C1 segment of cervical spinal cord (tissue), 14 donors: ENCODE measurements around the gene PROSER3.

Experiments used
- DNase-seq, 14 donors: peaks; one replicate each; lab custom pipeline; 2025; lab: John Stamatoyannopoulos, UW

PROSER3 gene

DNA sequence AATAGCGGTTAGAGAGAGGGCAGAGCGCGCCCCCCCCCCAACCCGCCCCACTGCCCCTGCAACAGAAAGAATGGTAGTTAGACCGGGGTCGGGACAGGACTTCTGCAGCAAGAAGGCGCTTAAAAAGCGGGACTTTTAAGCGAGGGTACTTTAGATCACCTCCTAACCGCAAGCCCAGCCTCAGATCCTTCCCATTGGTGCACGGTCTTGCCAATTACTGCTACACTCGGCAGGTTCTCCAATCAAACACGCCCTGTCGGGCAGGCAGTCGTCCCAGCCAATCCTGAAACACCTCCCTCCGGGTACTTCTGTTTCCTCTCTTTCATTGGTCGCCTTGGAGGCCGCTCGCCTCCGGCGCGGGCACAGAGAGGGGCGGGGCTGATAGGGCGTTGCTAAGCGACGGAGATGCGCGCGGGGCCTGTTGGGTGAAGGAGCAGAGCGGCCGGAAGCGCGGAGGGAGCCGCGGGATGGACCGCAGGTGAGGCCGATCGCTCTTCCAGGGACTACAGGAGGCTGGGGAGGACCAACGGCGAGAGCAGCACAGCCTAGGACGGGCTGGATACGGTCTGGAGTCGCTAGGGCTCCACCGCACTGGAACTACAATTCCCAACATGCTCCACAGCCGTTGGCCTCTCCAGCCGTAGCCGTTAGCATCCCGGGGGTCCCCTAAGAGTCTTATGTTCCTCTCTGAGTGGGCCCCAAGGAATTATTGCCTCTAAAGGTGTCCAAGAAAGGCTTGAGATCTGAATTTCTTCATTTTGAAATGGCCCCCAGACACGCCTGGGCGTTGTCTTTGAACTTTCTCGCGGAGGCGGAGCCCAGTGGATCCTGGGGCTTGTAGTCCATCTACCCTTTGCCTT, at the start of gene PROSER3:
PROSER3 (plus strand) TSS at position 428 of the 860 bp plus-strand sequence; CDS start at position 468, 40 bp downstream.
- DNase-seq, result peak; percentile 74 to 99 (median 97)

DNA sequence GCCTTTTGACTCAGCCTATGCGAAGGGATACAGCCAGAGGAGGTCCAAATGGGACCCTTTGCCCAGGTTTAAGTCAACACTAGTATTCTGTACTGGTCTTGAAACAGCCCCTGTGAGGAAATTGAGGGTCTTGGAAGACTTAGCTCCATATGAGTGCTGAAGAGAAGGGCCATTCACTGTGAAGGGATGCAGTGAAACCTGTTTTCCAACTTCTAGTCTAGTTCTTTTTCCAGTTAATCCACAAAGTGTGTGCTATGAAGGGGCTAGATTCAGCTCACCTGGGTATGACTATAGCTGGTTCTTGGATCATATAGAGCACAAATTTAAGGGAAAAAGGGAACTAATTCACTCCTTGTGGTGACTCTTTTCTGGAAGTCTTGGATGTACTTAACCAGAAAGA, 49.6 kb upstream of the PROSER3 start:
- no peak for DNase-seq

DNA sequence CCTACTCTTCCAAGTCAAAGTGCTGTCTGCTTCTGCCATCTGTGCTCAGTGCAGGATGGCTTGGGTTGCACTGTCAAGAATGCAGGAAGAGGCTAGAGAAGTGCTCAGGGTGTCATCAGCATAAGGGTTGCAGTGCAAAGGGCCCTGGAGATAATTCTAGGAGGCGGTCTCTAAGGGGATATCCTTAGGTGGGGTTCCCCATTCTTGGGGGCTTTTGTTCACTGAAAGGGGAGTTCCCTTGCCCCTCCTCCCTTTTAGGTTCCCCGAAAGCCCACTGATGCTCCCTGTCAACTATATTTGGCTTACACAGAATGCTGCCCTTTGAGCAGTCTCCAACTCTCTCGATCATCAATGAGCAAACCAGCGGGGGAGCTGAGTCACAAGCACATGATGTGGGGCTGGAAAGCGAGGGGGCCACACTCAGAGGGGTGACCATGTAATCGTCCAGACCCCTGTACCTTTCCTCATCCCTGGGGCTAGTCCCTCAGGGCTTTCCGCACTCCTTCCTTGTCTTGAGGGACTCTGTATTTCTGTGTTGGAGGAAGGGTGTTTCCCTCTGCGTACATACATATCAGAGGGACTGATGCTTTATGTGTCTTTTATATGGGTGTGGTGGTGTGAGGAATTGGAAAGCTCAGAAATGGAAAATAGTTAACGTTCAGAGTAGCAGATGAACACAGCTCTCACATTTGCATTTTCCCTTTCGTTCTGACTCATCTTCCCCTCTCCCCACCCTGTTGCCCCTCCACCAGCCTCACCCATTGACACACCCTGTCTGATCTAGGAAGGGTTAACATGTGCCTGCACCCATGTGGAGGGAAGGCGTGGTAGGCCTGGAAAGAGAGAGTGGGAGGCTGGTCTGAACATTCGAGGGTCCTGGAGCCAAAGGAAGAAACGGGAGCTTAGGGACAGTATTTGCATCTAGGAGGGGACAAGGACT, 46.9 kb upstream of the PROSER3 start:
- no peak for DNase-seq

DNA sequence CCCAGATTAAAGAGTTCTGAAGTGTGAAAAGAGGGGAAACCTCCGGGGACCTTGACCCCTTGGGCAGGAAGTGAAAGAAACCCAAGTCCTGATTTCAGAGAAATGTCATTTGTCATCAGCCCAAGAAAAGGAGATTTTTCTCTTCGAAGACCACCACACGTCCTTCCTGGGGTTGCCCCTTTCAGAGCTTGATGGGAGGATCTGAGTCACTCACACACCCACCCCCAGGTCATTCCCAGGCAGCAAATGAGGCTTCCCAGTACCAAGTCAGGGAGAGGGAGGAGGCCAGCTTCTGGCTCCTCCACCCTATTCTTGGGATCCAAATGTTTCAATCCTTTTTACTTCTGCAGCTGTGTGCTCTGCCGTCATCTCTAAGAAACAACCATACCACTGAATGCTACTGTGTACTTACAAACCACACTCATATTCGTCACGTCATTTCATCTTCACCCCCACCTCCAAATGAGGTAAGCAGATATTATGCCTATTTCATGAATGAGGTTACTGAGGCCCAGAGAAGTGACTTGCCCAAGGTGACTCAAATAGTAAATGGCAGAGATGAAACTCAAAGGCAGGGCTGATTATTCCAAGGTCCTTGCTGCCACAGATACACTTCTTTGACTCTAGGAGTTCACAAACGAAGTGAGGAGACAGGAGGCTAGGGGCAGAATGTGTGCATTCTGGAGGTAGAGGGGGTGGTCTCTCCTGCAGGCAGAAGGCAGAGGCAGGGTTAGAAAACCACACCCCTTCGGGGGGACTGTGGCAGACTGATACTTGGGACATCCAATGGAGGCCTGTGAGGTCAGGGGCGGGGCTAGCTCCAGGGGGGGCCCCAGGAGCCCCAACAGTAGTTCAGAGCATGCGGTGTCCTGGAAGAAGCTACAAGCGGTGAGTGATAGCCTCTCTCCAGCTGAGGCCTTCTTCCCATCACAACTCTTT, 45.1 kb upstream of the PROSER3 start:
- no peak for DNase-seq

DNA sequence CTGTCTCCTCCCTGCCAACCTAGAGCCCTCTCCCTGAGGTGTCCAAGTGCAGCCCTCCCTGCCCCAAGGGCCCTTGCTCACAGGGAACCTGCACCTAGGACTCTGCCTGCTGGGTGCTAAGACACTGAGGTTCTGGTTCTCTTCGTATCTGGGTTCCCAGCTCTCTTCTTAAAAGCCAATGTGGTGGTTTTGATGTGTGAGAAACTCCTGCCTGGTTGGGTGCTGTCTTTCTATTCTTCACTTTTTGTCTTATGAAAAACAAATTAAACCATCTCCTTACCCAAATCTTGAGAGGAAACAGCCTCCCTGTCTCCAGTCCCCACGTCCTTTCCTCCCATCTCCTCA, 44.5 kb upstream of the PROSER3 start:
- no peak for DNase-seq

DNA sequence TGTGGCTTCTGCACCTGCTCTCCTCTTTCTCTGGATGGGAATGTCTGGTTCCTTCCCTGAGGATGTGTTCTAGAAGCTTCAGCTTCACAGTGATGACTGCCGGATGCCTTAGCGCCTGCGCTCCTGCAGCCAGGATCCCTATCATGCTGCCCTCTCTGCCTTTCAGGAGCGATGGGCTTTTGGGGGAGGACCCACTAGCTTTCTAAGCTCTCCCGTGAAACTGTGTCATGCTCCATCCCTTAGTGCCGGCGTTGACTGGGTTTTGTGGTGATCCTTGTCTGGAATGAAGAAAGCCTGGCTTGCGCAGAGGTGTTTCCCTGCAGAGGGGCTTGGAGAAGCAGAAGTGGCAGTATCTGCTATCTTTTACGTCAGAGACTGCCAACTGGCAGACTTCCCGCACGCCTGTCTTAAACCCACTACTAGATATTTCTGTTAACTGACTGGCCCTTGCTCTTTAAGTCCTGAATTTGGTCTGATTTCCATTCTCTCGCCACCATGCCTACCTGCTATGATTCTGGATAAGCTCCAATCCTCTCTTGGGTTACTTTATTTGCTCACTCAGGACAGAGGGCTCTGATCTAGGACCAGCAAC, 44.0 kb upstream of the PROSER3 start:
- peak in 1 of 14 donors; percentile 22 for DNase-seq

DNA sequence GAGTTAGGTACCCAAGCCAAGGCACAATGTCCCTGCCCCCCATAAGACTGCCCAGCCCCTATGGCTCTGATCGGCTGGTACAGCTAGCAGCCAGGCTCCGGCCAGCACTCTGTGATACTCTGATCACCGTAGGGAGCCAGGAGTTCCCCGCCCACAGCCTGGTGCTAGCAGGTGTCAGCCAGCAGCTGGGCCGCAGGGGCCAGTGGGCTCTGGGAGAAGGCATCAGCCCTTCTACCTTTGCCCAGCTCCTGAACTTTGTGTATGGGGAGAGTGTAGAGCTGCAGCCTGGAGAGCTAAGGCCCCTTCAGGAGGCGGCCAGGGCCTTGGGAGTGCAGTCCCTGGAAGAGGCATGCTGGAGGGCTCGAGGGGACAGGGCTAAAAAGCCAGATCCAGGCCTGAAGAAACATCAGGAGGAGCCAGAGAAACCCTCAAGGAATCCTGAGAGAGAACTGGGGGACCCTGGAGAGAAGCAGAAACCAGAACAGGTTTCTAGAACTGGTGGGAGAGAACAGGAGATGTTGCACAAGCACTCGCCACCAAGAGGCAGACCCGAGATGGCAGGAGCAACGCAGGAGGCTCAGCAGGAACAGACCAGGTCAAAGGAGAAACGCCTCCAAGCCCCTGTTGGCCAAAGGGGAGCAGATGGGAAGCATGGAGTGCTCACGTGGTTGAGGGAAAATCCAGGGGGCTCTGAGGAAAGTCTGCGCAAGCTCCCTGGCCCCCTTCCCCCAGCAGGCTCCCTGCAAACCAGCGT, 43.2 kb upstream of the PROSER3 start:
- DNase-seq, result no peak

DNA sequence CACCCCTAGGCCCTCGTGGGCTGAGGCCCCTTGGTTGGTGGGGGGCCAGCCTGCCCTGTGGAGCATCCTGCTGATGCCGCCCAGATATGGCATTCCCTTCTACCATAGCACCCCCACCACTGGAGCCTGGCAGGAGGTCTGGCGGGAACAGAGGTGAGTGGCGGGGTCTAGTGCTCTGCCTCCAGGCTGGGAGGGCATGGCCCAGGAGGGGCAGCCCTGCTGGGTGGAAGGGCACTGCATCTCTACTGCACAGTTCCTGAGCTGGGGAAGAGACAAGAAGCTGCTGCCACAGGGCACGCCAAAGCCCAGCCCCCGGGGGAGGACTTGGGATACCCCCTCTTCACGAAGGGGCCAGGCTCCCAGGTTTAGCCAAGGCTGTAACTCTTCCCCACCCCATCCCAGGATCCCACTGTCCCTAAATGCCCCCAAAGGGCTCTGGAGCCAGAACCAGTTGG, 42.6 kb upstream of the PROSER3 start:
- no peak for DNase-seq

DNA sequence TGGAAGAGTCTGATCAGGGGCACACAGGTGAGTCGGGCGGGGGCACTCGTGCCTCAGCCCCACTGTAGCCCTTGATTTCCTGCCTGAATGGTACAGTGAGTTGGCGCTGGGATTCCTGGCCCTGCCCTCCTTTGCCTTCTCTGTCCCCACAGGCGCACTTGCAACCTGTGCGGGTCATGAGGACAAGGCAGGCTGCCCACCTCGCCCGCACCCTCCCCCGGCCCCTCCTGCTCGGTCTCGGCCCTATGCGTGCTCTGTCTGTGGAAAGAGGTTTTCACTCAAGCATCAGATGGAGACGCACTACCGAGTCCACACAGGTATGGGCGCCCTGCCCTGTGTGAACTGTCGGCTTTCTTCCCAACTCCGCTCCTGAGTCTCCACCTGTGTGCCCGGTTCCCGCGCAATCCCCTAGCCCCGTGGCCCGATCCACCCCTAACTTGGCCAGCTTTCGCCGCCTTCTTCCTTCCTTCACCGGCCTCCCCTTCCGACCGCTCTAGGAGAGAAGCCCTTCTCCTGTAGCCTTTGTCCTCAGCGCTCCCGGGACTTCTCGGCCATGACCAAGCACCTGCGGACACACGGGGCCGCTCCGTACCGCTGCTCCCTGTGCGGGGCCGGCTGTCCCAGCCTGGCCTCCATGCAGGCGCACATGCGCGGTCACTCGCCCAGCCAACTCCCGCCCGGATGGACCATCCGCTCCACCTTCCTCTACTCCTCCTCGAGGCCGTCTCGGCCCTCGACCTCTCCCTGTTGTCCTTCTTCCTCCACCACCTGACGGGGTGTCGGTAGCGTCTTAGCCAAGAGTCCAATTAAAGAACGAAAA, 41.8 kb upstream of the PROSER3 start:
- DNase-seq, result peak in 11 of 14 donors; percentile 23 to 87 (median 76)

DNA sequence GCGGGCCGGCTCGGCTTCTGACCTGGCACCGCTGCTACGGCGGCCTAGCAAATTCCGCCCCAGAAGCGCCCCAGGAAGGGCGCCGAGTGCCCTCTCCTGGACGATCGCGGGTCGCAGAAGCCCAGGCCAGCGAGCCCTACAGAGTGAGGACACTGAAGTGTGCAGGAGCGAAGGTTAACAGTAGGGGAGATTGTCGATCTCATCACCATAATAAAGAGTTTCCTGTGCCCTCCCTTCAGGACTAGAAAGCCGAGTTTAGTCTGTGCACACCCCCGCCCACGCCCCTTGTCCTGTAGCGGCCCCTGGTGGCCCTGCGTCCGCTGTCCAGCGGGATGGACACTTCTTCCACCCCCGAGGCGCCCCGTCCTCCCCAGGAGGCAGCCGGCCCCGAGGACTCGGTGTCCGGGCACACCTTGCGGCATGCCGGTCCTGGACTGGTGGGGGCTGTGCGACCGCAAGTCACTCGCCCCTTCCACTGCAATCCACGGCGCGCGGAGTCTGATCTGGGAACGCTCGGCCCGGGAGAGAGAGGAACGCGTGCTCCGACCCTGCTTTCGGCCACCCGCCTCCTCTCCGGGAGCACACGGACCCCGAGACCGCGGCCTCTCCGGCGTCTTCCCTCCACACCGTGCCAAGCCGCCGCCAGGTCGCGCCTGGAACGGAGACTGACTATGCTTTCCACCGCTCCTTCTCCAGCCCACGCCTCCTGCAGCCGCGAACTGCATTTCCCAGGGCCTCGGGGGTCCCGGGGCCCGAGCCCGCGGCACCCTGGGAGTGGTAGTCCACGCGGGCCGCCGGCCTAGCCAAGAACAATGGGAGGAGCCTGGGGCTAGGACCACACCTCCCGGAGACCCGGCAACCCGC, 40.9 kb upstream of the PROSER3 start:
- peak; percentile 32 to 96 (median 87) for DNase-seq

DNA sequence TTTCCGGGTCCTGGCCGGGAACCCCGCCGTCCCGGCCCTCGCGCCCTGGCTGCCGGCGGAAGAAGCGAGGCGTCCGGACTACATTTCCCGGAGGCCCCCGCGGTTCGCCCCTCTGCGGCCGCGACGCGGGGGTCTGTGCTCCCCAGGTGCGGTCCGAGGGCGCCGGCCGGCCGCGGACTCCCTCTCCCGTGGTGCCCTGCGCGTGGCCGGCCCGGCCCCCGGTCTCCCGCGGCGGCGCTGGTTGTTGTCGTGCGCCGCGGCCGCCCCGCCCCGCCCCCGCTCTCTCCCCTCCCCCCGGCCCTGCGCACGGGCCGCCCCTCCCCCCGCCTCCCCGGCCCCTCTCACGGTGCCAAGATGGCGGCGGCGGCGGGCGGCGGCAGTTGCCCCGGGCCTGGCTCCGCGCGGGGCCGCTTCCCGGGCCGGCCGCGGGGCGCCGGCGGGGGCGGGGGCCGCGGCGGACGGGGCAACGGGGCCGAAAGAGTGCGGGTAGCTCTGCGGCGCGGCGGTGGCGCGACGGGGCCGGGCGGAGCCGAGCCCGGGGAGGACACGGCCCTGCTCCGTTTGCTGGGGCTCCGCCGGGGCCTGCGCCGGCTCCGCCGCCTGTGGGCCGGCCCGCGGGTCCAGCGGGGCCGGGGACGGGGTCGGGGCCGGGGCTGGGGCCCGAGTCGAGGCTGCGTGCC, 40.2 kb upstream of the PROSER3 start, which contains the start of gene KMT2B:
KMT2B (plus strand) TSS at position 339 of the 680 bp plus-strand sequence; CDS start at position 355, 16 bp downstream.
- peak in 11 of 14 donors; percentile 33 to 97 (median 91) for DNase-seq

DNA sequence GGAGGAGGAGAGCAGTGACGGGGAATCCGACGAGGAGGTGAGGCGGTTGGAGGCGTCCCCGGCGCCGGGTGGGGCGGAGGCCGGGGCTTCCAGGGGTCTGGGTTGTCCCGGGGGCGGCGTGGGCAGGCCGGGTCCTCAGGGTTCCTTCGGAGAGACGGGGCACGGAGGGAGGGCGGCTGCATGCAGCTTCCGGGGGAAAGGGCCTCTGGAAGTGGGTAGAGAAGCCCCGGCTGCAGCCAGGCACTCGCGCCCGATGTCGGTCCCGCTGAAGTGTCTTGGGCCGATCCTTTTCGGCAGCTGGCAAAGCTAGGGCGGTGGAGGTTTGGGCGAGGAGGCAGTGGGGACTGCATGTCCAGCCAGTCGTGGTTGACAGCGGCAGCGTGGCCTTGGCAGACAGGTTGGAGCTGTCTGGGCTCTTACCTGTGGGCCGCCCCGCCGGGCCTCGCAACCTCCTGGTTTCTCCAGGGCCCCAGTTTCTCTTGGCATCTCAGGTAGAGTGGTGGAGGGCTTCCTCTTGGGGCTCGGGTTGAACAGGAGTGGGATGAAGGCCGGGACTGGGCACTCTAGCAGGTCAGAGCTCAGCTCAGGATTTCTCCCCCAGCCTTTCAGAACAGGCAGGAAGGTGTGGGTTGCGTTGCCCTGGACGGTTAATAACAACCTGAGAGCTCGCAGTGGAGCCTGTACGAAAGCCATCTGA, 39.5 kb upstream of the PROSER3 start:
- DNase-seq, result peak in 9 of 14 donors; percentile 3 to 67 (median 30)

DNA sequence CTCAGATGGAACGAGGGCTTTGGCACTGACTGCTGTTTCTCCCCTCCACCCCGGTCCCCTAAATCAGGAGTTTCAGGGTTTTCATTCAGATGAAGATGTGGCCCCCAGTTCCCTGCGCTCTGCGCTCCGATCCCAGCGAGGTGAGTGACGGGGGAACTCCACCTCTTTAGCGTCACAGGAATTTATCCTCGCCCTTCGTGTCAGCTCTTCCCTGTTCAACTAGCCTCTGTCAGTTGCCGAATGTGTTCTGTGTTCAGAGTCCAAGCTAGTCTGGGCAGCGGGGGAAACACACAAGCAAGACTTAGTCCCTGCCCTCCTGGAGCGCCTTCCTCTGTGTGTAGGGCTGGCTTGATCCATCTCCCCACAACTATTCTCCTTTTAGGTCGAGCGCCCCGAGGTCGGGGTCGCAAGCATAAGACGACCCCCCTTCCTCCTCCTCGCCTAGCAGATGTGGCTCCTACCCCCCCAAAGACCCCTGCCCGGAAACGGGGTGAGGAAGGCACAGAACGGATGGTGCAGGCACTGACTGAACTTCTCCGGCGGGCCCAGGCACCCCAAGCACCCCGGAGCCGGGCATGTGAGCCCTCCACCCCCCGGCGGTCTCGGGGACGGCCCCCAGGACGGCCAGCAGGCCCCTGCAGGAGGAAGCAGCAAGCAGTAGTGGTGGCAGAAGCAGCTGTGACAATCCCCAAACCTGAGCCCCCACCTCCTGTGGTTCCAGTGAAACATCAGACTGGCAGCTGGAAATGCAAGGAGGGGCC, 38.4 kb upstream of the PROSER3 start:
- DNase-seq, result no peak

DNA sequence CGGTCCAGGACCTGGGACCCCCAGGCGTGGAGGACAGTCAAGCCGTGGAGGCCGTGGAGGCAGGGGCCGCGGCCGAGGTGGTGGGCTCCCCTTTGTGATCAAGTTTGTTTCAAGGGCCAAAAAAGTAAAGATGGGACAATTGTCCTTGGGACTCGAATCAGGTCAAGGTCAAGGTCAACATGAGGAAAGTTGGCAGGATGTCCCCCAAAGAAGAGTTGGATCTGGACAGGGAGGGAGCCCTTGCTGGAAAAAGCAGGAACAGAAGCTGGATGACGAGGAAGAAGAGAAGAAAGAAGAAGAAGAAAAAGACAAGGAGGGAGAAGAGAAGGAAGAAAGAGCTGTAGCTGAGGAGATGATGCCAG, 37.8 kb upstream of the PROSER3 start:
- DNase-seq, result no peak

DNA sequence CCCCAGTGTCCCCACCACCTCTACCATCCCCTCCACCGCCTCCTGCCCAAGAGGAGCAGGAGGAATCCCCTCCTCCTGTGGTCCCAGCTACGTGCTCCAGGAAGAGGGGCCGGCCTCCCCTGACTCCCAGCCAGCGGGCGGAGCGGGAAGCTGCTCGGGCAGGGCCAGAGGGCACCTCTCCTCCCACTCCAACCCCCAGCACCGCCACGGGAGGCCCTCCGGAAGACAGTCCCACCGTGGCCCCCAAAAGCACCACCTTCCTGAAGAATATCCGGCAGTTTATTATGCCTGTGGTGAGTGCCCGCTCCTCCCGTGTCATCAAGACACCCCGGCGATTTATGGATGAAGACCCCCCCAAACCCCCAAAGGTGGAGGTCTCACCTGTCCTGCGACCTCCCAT, 37.3 kb upstream of the PROSER3 start:
- DNase-seq, result no peak

DNA sequence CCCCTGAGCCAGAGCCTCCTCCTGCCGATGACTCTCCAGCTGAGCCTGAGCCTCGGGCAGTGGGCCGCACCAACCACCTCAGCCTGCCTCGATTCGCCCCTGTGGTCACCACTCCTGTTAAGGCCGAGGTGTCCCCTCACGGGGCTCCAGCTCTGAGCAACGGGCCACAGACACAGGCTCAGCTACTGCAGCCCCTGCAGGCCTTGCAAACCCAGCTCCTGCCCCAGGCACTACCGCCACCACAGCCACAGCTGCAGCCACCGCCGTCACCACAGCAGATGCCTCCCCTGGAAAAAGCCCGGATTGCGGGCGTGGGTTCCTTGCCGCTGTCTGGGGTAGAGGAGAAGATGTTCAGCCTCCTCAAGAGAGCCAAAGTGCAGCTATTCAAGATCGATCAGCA, 36.6 kb upstream of the PROSER3 start:
- DNase-seq, result no peak
